ENCODE results near the gene EVA1C. TPM values are rescaled to one million over a fixed set of nuclear protein-coding genes. Genes with fewer than 3 reads are reported as not detected.

Gene EVA1C
- total and polyA plus RNA-seq, 3 experiments from 2014 or later: 13.4 to 25.8 (median 16.2) TPM

- peaks cover 53 to 85% (median 70%) of the 10 kb centered on the region in 3 donors for H3K4me1 Mint-ChIP-seq
- no peaks in the 10 kb centered on the region for H3K27me3 Mint-ChIP-seq
- H3K27ac Mint-ChIP-seq: peak overlapping the region; percentile 90 to 99 (median 96)
- ChIA-PET CTCF (interaction anchor here (0.9 to 4.9 kb wide), 5 partner anchors 8 to 202 kb away, joined by 3 to 25 read pairs (median 4); partner anchors contain the start of gene CFAP298), POLR2A (interaction anchor here (0.9 to 3.2 kb wide), 6 partner anchors 8 to 201 kb away, joined by 3 to 29 read pairs (median 8); partner anchors contain the start of genes CFAP298 and URB1)
- Histone ChIP-seq H3K27me3 (ENCODE audit: insufficient read depth, low read length, poor library complexity, severe bottlenecking) (no peaks in the 10 kb centered on the region), H3K4me3 (ENCODE audit: low read length) (peak overlapping the region; percentile 88), H3K9me3 (ENCODE audit: low read length) (no peaks in the 10 kb centered on the region), H3K36me3 (ENCODE audit: insufficient read depth, low read length) (no peaks in the 10 kb centered on the region), H3K27ac (ENCODE audit: low read depth, low read length) (peak overlapping the region; percentile 90), H3K4me1 (ENCODE audit: insufficient read depth, low read length) (peaks cover 34% of the 10 kb centered on the region)
- H3K36me3 Mint-ChIP-seq: peaks cover 0 to 22% (median 0%) of the 10 kb centered on the region in 3 donors
- H3K4me3 Mint-ChIP-seq: peak overlapping the region; percentile 93 to 97 (median 96)
- no peaks in the 10 kb centered on the region for H3K9me3 Mint-ChIP-seq
- no peak for DNase-seq
Observed at GRCh38 chr21:32410916-32411315, 1.6 kb upstream of the EVA1C start.

GRCh38 chr21:32411350-32412161, 950 bp upstream of the EVA1C start:
- peak overlapping the region; percentile 93 to 97 (median 96) for H3K4me3 Mint-ChIP-seq
- ChIA-PET CTCF (interaction anchor here (1.2 to 4.9 kb wide), 4 partner anchors 8 to 189 kb away, joined by 4 to 25 read pairs (median 7); partner anchors contain the start of gene URB1), POLR2A (interaction anchor here (0.8 to 3.2 kb wide), 9 partner anchors 8 to 201 kb away, joined by 3 to 29 read pairs (median 5); partner anchors contain the start of genes CFAP298 and URB1)
- peaks cover 0 to 23% (median 0%) of the 10 kb centered on the region in 3 donors for H3K36me3 Mint-ChIP-seq
- peak overlapping the region; percentile 90 to 99 (median 96) for H3K27ac Mint-ChIP-seq
- Histone ChIP-seq H3K4me1 (ENCODE audit: insufficient read depth, low read length) (peaks cover 34% of the 10 kb centered on the region), H3K4me3 (ENCODE audit: low read length) (peak overlapping the region; percentile 88), H3K36me3 (ENCODE audit: insufficient read depth, low read length) (no peaks in the 10 kb centered on the region), H3K9me3 (ENCODE audit: low read length) (no peaks in the 10 kb centered on the region), H3K27ac (ENCODE audit: low read depth, low read length) (peak overlapping the region; percentile 90), H3K27me3 (ENCODE audit: insufficient read depth, low read length, poor library complexity, severe bottlenecking) (no peaks in the 10 kb centered on the region)
- H3K4me1 Mint-ChIP-seq: peaks cover 54 to 84% (median 68%) of the 10 kb centered on the region in 3 donors
- DNase-seq: peak; percentile 25 to 74 (median 52)
- H3K27me3 Mint-ChIP-seq: no peaks in the 10 kb centered on the region
- no peaks in the 10 kb centered on the region for H3K9me3 Mint-ChIP-seq

- H3K36me3 Mint-ChIP-seq: peaks cover 0 to 26% (median 2%) of the 10 kb centered on the region in 3 donors
- H3K27me3 Mint-ChIP-seq: no peaks in the 10 kb centered on the region
- no peaks in the 10 kb centered on the region for H3K36me3 ChIP-seq (ENCODE audit: insufficient read depth, low read length)
- H3K4me3 Mint-ChIP-seq: peak overlapping the region; percentile 89 to 96 (median 92)
- H3K4me1 Mint-ChIP-seq: peaks cover 52 to 84% (median 58%) of the 10 kb centered on the region in 3 donors
- ChIA-PET CTCF (interaction anchor here (1.1 to 4.9 kb wide), 3 partner anchors 20 to 188 kb away, joined by 5 to 25 read pairs (median 6); partner anchors contain the start of gene URB1), POLR2A (interaction anchor here (1.2 to 3.2 kb wide), 4 partner anchors 18 to 199 kb away, joined by 3 to 29 read pairs (median 8); partner anchors contain the start of genes CFAP298 and URB1)
- peak overlapping the region; percentile 85 to 99 (median 93) for H3K27ac Mint-ChIP-seq
- peaks cover 32% of the 10 kb centered on the region for H3K4me1 ChIP-seq (ENCODE audit: insufficient read depth, low read length)
- H3K27me3 ChIP-seq (ENCODE audit: insufficient read depth, low read length, poor library complexity, severe bottlenecking): no peaks in the 10 kb centered on the region
- H3K9me3 ChIP-seq (ENCODE audit: low read length): no peaks in the 10 kb centered on the region
- peak overlapping the region; percentile 90 for H3K27ac ChIP-seq (ENCODE audit: low read depth, low read length)
- H3K4me3 ChIP-seq (ENCODE audit: low read length): peak overlapping the region; percentile 88
- DNase-seq: no peak
- H3K9me3 Mint-ChIP-seq: no peaks in the 10 kb centered on the region
Observed at GRCh38 chr21:32413015-32413504, 554 bp downstream of the EVA1C start.

- Histone ChIP-seq H3K4me1 (ENCODE audit: insufficient read depth, low read length) (peaks cover 23% of the 10 kb centered on the region), H3K9me3 (ENCODE audit: low read length) (no peaks in the 10 kb centered on the region), H3K4me3 (ENCODE audit: low read length) (no peak overlapping the region), H3K36me3 (ENCODE audit: insufficient read depth, low read length) (no peaks in the 10 kb centered on the region), H3K27me3 (ENCODE audit: insufficient read depth, low read length, poor library complexity, severe bottlenecking) (no peaks in the 10 kb centered on the region), H3K27ac (ENCODE audit: low read depth, low read length) (peak overlapping the region; percentile 90)
- Mint-ChIP-seq H3K4me1 (peaks cover 45 to 80% (median 49%) of the 10 kb centered on the region in 3 donors), H3K4me3 (peak overlapping the region; percentile 89 to 96 (median 92)), H3K27me3 (no peaks in the 10 kb centered on the region), H3K27ac (peak overlapping the region; percentile 85 to 99 (median 93)), H3K36me3 (peaks cover 0 to 30% (median 2%) of the 10 kb centered on the region in 3 donors), H3K9me3 (no peaks in the 10 kb centered on the region)
- ChIA-PET POLR2A (interaction anchor here (1.2 to 1.3 kb wide), 3 partner anchors 7 to 13 kb away, joined by 3 to 7 read pairs (median 3); no protein-coding TSS in a partner anchor), CTCF (interaction anchor here (1.1 to 4.9 kb wide), 3 partner anchors 10 to 188 kb away, joined by 3 to 25 read pairs (median 5); no protein-coding TSS in a partner anchor)
- DNase-seq: peak in 1 of 5 donors; percentile 21
Observed at GRCh38 chr21:32413697-32414578, 1.4 kb downstream of the EVA1C start.

GRCh38 chr21:32414579-32415358, 2.3 kb downstream of the EVA1C start:
- no peaks in the 10 kb centered on the region for H3K27me3 ChIP-seq (ENCODE audit: insufficient read depth, low read length, poor library complexity, severe bottlenecking)
- H3K4me1 ChIP-seq (ENCODE audit: insufficient read depth, low read length): peaks cover 23% of the 10 kb centered on the region
- Mint-ChIP-seq H3K4me3 (peak overlapping the region in 3 of 7 donors; percentile 21 to 94 (median 56)), H3K36me3 (peaks cover 0 to 30% (median 2%) of the 10 kb centered on the region in 3 donors), H3K4me1 (peaks cover 43 to 72% (median 45%) of the 10 kb centered on the region in 3 donors), H3K9me3 (no peaks in the 10 kb centered on the region), H3K27me3 (no peaks in the 10 kb centered on the region), H3K27ac (peak overlapping the region in 6 of 8 donors; percentile 11 to 92 (median 56))
- H3K36me3 ChIP-seq (ENCODE audit: insufficient read depth, low read length): no peaks in the 10 kb centered on the region
- ChIA-PET POLR2A (interaction anchor here (1.2 to 1.3 kb wide), 3 partner anchors 8 to 14 kb away, joined by 3 to 7 read pairs (median 3); no protein-coding TSS in a partner anchor), CTCF (interaction anchor here (1.2 to 4.9 kb wide), 3 partner anchors 10 to 186 kb away, joined by 3 to 25 read pairs (median 3); no protein-coding TSS in a partner anchor)
- no peak for DNase-seq
- H3K9me3 ChIP-seq (ENCODE audit: low read length): no peaks in the 10 kb centered on the region
- H3K27ac ChIP-seq (ENCODE audit: low read depth, low read length): no peak overlapping the region
- H3K4me3 ChIP-seq (ENCODE audit: low read length): no peak overlapping the region

- H3K4me3 Mint-ChIP-seq: peak overlapping the region in 1 of 7 donors; percentile 34
- no peak overlapping the region for H3K4me3 ChIP-seq (ENCODE audit: low read length)
- no peak for DNase-seq
- ChIA-PET CTCF (interaction anchor here (1.2 to 4.9 kb wide), 2 partner anchors 153 to 185 kb away, joined by 3 to 25 read pairs; no protein-coding TSS in a partner anchor), POLR2A (interaction anchor here (1.2 kb wide), 1 partner anchor 9 kb away, joined by 7 read pairs; no protein-coding TSS in a partner anchor)
- H3K27ac ChIP-seq (ENCODE audit: low read depth, low read length): no peak overlapping the region
- H3K36me3 ChIP-seq (ENCODE audit: insufficient read depth, low read length): no peaks in the 10 kb centered on the region
- no peaks in the 10 kb centered on the region for H3K9me3 Mint-ChIP-seq
- H3K27ac Mint-ChIP-seq: peak overlapping the region in 5 of 8 donors; percentile 24 to 92 (median 57)
- peaks cover 36 to 64% (median 41%) of the 10 kb centered on the region in 3 donors for H3K4me1 Mint-ChIP-seq
- peaks cover 19% of the 10 kb centered on the region for H3K4me1 ChIP-seq (ENCODE audit: insufficient read depth, low read length)
- no peaks in the 10 kb centered on the region for H3K27me3 ChIP-seq (ENCODE audit: insufficient read depth, low read length, poor library complexity, severe bottlenecking)
- H3K36me3 Mint-ChIP-seq: peaks cover 0 to 30% (median 2%) of the 10 kb centered on the region in 3 donors
- no peaks in the 10 kb centered on the region for H3K9me3 ChIP-seq (ENCODE audit: low read length)
- no peaks in the 10 kb centered on the region for H3K27me3 Mint-ChIP-seq
Observed at GRCh38 chr21:32415451-32416398, 3.2 kb downstream of the EVA1C start.

Data from CD8-positive, alpha-beta memory T cell (primary cell).